GM12892 (cell line): Measurements from ENCODE around the gene LYRM4.

Experiments
- POLR2A ChIP-seq: IDR thresholded peaks from 2 replicates; pipeline ENCODE4 v1.6.1; 2011; ENCODE audit warnings: low read depth, low read length, control low read depth
- POLR2AphosphoS5 ChIP-seq: IDR thresholded peaks from 2 replicates; pipeline ENCODE4 v1.6.1; 2011; ENCODE audit warnings: low read depth, low read length, control low read depth
- TAF1 ChIP-seq: IDR thresholded peaks from 2 replicates; pipeline ENCODE4 v1.6.1; 2011; ENCODE audit warnings: low read depth, mild to moderate bottlenecking, control low read depth, low read length, borderline replicate concordance

DNA sequence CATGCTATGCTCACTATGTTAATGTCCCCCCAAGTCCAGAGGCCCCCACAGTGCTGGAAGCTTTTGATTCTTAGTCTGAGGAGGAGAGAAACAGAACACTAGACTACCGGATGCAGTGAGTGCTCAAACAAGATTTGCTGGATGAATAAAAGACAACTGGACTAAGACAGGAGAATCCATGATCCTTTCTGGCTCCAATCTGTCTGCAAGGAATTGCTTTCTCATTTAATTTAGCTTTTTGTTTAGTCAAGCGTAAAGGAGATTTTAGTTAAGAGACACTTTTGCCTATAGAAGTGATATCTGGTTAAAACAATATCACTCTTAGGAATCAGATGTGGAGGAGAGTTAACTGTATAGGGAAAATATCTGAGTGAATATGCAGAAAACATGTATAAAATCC is 13.5 kb downstream of the LYRM4 start:
- TF ChIP-seq POLR2A (no peak), TAF1 (no peak), POLR2AphosphoS5 (no peak)
